ENCODE results near the gene SLC4A4.

GRCh38 chr4:71417150-71417549, 78.3 kb downstream of the SLC4A4 start:
- TF ChIP-seq CTCF (IDR thresholded peaks at IDR 0.05; ENCODE audit: borderline replicate concordance, extremely low read depth, low read length, poor library complexity, severe bottlenecking) (no peak), EZH2 (IDR thresholded peaks at IDR 0.05; ENCODE audit: borderline replicate concordance, low read depth, low read length, severe bottlenecking) (no peak)
